HG03280 (cell line): ENCODE data around the gene PKMYT1.
A peak's percentile ranks its signal among the peaks of the same experiment; 100 is the strongest.
"Not testable (repeated sequence)": the region's sequence is repeated elsewhere in the genome, so short reads cannot be mapped to it uniquely, and the experiment has no call there.

Source experiments
- ATAC-seq: cut with Tn5 transposase; IDR thresholded peaks from one replicate; pipeline ENCODE4 v1.9.1; 2021; ENCODE audit warnings: mild to moderate bottlenecking, moderate library complexity; ENCODE audit not compliant: unreplicated experiment

PKMYT1 gene

DNA sequence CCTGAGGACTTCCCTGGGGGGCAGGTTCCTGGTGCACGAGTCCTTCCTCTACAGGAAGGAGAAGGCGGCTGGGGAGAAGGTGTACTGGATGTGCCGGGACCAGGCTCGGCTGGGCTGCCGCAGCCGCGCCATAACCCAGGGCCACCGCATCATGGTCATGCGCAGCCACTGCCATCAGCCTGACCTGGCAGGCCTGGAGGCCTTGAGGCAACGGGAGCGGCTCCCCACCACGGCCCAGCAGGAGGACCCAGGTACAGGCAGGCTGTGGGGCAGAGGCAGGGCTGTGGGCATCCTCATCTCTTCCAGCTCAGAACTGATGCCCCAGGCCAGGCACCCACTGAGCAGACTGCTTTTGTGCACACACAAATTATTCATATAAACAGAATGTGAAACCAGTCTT lies 42.0 kb downstream of the PKMYT1 start:
- no peak for ATAC-seq

DNA sequence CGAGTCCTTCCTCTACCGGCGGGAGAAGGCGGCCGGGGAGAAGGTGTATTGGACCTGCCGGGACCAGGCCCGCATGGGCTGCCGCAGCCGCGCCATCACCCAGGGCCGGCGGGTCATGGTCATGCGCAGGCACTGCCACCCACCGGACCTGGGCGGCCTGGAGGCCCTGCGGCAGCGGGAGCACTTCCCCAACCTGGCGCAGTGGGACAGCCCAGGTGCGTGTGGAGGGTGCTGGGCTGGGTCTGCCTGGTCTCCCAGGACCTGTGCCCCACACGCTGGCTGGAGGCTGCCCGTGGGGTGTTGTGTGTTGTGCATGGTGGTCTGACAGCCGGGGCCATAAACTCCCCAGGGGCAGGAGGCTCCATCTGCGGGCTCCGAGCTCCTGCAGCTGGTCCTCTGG lies 43.1 kb downstream of the PKMYT1 start:
- no peak for ATAC-seq

DNA sequence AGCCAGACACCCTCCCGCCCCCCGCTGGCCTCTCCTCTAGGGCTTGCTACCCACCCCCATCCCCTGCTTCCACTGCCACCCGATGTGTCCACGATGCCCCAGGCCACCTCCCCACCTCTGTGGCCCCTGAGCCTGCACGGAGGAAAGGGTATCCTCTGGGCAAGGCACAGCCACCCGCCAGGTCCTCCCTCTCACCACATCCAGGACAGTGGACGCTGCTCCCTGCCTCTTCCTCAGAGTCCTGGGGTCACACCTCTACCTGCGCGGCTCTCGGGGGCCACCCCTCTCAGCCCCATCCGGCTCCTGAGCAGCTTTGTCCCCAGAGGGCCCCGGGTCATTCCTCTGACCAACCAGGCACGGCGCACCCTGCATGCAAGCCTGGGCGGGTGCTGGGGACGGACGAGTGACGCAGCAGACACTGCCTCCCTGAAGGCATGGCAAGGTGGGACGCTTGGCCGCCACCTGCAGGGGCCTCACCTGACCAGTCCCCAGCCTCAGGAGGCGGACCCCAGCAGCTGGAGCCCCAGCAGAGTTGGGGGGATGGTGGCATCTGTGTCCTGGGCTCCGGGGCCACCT lies 43.7 kb downstream of the PKMYT1 start:
- ATAC-seq = no peak

DNA sequence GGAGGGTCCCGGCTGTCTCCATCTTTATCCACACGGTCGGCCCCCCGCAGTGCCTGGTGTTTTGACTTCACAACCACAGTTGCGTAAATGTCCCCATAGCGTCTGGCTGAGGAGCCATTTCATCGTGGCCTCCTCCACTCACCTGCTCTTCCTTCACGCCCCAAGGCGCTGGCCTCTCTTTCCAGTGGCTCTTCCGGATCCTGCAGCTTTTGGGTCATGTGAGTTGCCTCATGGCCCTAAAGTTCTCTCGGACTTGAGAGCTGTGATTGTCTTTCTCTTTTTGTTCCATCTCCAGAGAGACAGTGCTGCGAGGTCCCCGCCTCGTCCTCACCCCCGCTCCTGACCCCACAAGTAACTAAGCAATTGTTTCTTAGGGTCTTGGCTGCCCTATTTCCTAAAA lies 45.8 kb downstream of the PKMYT1 start:
- ATAC-seq = no peak

DNA sequence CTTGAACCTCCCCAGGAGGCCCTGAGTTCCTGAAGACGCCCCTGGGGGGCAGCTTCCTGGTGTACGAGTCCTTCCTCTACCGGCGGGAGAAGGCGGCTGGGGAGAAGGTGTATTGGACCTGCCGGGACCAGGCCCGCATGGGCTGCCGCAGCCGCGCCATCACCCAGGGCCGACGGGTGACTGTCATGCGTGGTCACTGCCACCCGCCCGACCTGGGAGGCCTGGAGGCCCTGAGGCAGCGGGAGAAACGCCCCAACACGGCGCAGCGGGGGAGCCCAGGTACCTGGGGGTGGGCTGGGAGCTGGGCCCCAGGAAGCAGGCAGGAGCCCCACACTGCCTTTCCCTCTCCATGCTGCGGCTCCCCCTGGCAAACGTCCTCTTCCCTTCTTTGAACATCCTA lies 46.5 kb downstream of the PKMYT1 start:
- ATAC-seq = no peak

DNA sequence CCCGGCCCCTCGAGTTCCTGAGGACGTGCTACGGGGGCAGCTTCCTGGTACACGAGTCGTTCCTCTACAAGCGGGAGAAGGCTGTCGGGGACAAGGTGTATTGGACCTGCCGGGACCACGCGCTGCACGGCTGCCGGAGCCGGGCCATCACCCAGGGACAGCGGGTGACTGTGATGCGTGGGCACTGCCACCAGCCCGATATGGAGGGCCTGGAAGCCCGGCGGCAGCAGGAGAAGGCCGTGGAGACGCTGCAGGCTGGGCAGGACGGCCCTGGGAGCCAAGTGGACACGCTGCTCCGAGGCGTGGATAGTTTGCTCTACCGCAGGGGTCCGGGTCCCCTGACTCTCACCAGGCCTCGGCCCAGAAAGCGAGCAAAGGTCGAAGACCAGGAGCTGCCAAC lies 47.1 kb downstream of the PKMYT1 start:
- no peak for ATAC-seq

DNA sequence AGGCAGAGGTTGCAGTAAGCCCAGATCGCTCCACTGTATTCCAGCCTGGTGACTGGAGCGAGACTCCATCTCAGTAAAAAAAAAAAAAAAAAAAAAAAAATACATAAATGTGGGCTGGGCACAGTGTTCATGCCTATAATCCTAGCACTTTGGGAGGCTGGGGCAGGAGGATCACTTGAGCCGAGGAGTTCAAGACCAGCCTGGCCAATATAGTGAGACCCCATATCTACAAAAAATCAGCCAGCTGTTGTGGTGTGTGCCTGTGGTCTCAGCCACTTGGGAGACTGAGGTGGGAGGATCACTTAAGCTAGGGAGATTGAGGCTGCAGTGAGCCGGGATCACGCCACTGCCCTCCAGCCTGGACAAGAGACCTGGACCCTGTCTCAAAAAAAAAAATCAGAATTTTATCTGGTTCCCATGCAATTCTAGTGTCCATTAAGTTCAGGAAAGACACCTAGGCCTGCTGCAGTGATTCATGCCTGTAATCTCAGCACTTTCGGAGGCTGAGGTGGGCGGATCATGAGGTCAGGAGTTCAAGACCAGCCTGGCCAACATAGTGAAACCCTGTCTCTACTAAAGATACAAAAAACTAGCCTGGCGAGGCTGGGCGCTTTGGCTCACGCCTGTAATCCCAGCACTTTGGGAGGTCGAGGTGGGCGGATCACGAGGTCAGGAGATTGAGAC lies 48.9 kb downstream of the PKMYT1 start:
- not testable (repeated sequence) for ATAC-seq

DNA sequence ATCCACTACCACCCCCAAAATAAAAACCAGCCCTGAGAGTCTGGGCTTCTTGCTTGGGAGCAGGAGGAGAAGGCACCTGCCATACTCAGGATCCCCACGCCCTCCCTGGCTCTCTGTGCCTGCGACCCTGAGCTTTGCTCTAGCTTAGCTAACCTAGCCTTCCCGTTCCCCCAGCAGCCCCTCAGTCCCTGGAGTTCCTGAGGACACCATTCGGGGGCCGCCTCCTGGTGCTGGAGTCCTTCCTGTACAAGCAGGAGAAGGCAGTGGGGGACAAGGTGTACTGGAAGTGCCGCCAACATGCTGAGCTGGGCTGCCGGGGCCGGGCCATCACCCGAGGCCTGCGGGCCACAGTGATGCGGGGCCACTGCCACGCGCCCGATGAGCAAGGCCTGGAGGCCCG lies 50.0 kb downstream of the PKMYT1 start:
- ATAC-seq = no peak

DNA sequence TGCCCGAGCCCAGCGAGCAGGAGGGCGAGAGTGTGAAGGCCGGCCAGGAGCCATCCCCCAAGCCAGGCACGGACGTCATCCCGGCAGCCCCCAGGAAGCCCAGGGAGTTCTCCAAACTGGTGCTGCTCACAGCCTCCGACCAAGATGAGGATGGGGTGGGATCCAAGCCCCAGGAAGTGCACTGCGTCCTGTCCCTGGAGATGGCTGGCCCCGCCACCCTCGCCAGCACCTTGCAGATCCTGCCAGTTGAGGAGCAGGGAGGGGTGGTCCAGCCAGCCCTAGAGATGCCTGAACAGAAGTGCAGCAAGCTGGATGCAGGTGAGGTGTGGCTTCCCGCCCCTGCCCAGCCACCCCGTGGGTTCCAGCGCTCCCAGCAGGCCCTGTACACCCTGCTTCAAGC lies 50.6 kb downstream of the PKMYT1 start:
- no peak for ATAC-seq

DNA sequence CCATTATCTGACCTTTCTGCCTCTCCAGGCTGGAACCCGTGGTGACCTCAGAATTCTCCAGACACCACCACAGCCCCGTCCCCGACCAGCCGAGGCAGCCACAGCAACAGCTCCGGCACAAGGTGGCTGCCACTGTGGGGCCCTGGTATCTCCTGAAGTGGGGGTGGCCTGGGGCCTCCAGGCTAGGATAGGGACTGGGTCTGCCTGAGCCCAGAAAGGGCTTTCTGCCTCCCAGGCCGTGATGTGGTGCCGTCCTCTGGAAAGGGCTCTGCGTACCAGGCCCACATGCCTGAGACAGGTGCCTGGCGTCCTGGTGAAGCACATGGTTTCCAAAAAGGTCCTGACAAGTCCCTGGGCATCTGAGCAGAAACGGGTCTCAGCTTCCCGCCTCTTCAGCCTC lies 51.5 kb downstream of the PKMYT1 start:
- no peak for ATAC-seq

DNA sequence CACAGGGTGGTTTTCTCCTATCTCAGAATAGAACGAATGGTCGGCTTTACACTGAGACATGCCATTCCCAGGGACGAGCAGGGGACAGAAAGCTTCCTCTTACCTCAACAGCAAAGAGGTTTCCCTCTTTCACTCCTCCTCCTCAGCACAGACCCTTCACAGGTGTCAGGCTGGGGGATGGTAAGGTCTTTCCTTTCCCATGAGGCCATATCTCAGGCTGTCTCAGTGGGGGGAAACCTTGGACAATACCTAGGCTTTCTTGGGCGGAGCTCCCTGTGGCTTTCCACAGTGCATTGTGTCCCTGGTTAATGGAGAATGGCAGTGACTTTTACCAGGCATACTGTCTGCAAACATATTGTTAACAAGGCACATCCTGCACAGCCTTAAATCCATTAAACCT lies 52.1 kb downstream of the PKMYT1 start:
- not testable (repeated sequence) for ATAC-seq

DNA sequence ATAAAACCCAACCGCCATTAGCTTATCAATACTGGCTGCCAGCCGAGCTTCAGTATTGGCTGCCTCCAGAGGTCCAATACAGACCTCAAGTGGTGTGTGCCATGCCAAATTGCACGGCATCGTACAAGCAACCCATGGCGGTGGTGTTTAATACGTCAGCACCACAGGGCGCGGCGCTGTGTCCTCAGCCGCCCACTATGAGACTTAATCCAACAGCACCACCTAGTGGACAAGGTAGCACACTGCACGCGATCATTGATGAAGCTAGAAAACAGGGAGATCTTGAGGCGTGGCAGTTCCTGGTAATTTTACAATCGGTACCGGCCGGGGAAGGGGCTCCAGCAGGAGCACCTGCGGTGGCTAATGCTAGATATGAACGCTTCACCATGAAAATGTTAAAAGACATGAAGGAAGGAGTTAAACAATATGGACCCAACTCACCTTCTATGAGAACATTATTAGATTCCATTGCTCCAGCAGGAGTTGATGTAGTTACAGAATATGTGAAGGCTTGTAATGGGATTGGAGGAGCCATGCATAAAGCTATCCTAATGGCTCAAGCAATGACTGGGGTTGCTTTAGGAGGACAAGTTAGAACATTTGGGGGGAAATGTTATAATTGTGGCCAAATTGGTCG lies 53.1 kb downstream of the PKMYT1 start:
- peak; percentile 84 for ATAC-seq

DNA sequence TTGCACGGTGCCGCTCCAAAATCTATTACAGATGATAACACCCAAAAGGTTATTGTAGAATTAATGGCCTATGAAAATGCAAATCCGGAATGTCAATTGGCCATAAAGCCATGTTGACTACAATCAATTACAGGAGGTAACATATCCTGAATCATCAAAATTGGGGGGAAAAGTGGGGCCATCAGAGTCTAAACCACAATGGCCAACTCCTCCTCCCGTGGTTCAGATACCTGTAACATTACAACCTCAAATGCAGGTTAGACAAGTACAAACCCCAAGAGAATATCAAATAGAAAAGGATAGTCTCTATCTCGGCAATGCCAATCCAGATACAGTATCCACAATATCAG lies 53.6 kb downstream of the PKMYT1 start:
- ATAC-seq = no peak

DNA sequence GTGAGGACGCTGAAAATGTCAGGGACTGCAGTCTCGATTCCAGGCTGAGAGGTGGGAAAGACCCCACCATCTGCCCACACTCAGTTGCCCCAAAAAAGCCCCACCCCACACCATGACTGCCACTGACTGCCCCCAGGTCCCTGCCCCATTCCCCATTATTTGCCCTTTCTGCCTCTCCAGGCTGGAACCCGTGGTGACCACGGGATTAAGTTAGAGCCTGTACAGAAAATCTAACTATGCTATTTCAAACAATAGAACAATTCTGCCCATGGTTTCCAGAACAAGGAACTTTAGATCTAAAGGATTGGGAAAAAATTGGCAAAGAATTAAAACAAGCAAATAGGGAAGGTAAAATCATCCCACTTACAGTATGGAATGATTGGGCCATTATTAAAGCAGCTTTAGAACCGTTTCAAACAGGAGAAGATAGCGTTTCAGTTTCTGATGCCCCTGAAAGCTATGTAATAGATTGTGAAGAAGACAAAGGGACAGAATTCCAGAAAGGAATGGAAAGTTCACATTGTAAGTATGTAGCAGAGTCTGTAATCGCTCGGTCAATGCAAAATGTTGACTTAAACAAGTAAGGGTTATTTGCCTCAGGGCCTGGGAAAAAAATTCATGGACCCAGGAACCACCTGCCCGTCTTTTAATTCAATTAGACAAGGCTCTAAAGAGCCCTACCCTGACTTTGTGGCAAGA lies 54.1 kb downstream of the PKMYT1 start:
- no peak for ATAC-seq

DNA sequence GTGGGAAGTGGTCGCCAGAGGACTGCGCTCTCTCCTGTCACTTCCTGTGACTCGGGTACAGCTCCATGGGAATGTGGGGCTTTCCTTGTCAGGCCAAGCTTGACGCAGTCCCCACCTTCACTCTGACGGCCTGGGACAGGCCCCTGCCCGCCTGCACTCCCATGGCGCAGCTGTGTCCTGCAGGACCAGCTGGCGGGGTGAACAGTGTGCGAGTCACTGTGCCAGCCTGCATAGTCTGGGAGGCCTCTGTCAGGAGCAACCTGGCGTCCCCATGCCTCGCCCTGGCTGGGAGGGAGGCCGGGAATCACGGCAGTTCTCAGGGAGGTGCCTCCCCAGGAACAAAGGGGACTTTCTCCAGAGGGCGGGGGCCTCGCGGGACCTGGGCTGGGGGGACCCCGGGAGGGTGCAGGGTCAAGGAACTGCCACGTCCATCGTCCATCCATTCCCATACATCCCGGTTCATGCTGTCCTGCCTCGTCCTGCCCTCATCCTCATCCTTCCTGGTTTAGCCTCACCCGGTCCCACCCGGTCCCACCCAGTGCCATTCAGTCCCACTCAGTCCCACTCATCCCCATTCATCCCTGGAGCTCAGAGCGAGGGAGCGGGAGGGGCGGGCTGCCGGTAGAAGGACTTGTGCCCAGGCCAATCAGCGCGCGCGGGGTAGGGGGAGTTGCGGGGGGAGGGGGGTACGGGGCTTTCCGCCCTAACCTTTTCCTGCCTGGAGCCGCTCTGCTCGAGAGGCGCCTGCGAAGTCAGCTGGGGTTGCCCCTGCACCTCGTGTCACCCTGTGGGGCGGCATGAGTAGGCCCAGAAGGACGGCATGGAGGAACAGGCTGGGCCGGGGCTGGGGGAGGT lies 55.1 kb downstream of the PKMYT1 start:
- ATAC-seq = no peak

DNA sequence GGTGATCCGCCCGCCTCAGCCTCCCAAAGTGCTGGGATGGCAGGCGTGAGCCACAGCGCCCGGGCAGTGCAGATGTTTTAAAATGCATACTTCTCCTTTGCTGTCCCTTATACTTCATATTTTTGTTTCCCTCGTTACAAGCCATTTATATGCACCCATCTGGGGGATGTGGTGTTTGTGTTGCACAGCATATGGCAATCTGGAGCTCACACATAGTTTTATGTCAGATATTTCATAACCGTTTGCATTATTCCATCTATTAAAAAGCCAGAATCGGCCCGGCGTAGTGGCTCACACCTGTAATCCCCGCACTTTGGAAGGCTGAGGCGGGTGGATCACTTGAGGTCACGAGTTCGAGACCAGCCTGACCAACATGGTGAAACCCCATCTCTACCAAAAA lies 56.8 kb downstream of the PKMYT1 start:
- ATAC-seq = no peak
